ENCODE measurements around the gene DNLZ.

- no peak for TF ChIP-seq POLR2AphosphoS5 (IDR thresholded peaks at IDR 0.05)
- TF ChIP-seq, protein P1, sequence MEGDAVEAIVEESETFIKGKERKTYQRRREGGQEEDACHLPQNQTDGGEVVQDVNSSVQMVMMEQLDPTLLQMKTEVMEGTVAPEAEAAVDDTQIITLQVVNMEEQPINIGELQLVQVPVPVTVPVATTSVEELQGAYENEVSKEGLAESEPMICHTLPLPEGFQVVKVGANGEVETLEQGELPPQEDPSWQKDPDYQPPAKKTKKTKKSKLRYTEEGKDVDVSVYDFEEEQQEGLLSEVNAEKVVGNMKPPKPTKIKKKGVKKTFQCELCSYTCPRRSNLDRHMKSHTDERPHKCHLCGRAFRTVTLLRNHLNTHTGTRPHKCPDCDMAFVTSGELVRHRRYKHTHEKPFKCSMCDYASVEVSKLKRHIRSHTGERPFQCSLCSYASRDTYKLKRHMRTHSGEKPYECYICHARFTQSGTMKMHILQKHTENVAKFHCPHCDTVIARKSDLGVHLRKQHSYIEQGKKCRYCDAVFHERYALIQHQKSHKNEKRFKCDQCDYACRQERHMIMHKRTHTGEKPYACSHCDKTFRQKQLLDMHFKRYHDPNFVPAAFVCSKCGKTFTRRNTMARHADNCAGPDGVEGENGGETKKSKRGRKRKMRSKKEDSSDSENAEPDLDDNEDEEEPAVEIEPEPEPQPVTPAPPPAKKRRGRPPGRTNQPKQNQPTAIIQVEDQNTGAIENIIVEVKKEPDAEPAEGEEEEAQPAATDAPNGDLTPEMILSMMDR (IDR thresholded peaks at IDR 0.05) = no peak
These were observed 16.8 kb upstream of the DNLZ start for GRCh38 chr9:136380381-136380780.
